ENCODE results near the gene PROCA1.

Gene PROCA1, protein sequence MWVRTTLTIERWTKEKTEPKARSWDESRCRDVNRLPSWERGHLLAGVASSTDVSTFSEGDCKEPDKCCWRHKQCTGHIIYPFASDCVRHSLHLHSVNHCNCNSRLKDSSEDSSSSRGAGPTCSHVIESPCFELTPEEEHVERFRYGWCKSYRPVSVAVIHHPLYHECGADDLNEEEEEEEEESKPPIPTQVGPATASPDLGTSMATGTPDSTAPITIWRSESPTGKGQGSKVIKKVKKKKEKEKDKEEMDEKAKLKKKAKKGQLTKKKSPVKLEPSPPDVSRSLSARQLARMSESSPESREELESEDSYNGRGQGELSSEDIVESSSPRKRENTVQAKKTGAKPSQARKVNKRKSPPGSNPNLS

DNA sequence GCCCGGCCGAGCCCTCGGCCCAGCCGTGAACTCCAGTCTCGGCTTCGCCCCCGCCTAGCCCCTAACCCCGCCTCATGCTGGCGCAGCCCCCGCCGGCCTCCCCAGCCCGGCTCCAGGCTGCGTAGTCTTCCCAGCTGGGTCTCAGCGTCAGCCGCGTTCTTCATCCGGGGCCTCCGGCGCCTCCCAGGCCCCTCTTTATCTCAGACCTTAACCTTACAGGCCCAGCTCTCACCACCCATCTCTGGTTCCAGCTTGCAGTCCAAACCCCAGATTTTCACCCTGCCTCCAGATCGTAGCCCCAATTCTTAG is at the start of gene PROCA1:
TSS of gene PROCA1 (minus strand) at position 166 of the 309 bp plus-strand sequence. CDS start 228 bp downstream, outside the sequence.
- peak within 1 kb of the TSS; percentile 91 for H3K4me2 ChIP-seq (ENCODE audit: low read length)
- peak within 1 kb of the TSS; percentile 65 for H3K27ac ChIP-seq (ENCODE audit: low read depth, low read length)
- peak within 1 kb of the TSS; percentile 92 for H3K4me3 ChIP-seq (ENCODE audit: low read length)
- H3K9me3 ChIP-seq (ENCODE audit: control insufficient read depth, insufficient read depth, low read length) = no peaks in the 10 kb centered on the region
- no peaks in the 10 kb centered on the region for H3K36me3 ChIP-seq (ENCODE audit: control insufficient read depth, low read length)
- H3K27me3 ChIP-seq (ENCODE audit: control insufficient read depth, low read length) = no peaks in the 10 kb centered on the region; the same call in 1 of the 2 replicates
- no peaks in the 10 kb centered on the region for H3K9me2 ChIP-seq (replicated peaks; ENCODE audit: control insufficient read depth, low read length)
- peaks cover 9% of the 10 kb centered on the region for H3K79me2 ChIP-seq (ENCODE audit: control insufficient read depth, low read length)
- H4K20me1 ChIP-seq (ENCODE audit: control insufficient read depth, insufficient read depth, low read depth, low read length) = no peaks in the 10 kb centered on the region
- TF ChIP-seq, protein P1, sequence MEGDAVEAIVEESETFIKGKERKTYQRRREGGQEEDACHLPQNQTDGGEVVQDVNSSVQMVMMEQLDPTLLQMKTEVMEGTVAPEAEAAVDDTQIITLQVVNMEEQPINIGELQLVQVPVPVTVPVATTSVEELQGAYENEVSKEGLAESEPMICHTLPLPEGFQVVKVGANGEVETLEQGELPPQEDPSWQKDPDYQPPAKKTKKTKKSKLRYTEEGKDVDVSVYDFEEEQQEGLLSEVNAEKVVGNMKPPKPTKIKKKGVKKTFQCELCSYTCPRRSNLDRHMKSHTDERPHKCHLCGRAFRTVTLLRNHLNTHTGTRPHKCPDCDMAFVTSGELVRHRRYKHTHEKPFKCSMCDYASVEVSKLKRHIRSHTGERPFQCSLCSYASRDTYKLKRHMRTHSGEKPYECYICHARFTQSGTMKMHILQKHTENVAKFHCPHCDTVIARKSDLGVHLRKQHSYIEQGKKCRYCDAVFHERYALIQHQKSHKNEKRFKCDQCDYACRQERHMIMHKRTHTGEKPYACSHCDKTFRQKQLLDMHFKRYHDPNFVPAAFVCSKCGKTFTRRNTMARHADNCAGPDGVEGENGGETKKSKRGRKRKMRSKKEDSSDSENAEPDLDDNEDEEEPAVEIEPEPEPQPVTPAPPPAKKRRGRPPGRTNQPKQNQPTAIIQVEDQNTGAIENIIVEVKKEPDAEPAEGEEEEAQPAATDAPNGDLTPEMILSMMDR (IDR thresholded peaks at IDR 0.05; ENCODE audit: low read depth, low read length, poor library complexity, severe bottlenecking) = no peak
- no peak for TF ChIP-seq EZH2phosphoT487 (IDR thresholded peaks at IDR 0.05; ENCODE audit: borderline replicate concordance, low read length)
- H3K4me1 ChIP-seq (ENCODE audit: control insufficient read depth, low read length) = peaks cover 26% of the 10 kb centered on the region
- H3F3A ChIP-seq (ENCODE audit: control insufficient read depth, insufficient read depth) = peaks cover 12% of the 10 kb centered on the region

DNA sequence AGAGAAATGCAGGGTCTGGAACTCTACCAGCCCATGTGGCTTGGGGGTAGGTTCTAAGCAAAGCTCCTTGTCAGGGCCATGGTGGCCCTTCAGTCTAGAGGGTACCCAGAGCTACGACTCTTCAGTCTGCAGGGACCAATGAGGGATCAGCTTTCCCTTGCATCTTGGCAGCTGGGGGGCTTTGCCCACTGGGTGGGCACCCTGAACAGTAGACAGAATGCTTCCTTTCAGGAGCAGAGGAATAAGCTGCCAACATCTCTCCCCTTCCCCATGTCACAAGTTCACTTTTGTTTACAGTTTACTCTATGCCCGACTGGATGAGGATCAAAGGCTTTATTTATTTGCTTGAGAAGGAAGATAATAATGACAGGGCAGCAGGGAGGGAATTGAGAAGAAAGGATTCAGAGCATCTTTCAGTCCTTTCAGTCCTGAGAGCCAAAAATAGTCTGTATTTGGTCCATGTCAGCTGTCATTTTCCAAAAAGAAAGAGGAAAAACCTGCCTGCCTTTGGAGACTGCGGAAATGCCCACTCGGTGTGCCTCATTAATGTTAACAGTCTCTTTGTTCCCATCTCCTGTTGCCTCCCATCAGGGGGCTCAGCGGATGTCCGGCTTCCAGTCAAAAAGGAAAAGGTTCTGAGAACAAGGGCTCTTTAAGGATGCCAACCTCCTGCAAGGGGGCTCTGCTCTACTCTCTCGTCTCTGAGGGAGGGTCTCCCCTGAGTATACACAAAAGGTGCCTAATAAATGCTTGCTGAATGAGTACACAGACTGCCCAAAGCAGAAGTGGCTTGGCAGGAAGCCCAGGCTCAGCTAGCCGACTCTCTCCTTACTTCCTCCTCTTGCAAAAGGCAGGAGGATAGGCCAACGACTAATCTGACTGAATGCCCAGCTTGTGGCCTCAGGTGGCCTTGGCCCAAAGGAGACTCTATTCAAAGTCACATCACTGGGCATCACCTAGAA is 49.2 kb upstream of the PROCA1 start:
- Histone ChIP-seq H3K27me3 (ENCODE audit: control insufficient read depth, low read length) (no peaks in the 10 kb centered on the region), H3K9me2 (replicated peaks; ENCODE audit: control insufficient read depth, low read length) (no peaks in the 10 kb centered on the region), H3K4me3 (ENCODE audit: low read length) (no peak overlapping the region), H3K4me1 (ENCODE audit: control insufficient read depth, low read length) (peaks cover 9% of the 10 kb centered on the region), H3K4me2 (ENCODE audit: low read length) (no peak overlapping the region), H3F3A (ENCODE audit: control insufficient read depth, insufficient read depth) (no peaks in the 10 kb centered on the region; the same call in 1 of the 2 replicates), H4K20me1 (ENCODE audit: control insufficient read depth, insufficient read depth, low read depth, low read length) (0 out of 2 replicates have a peak, but pooled peaks cover 2% of the 10 kb centered on the region), H3K79me2 (ENCODE audit: control insufficient read depth, low read length) (no peaks in the 10 kb centered on the region), H3K27ac (ENCODE audit: low read depth, low read length) (no peak overlapping the region), H3K9me3 (ENCODE audit: control insufficient read depth, insufficient read depth, low read length) (no peaks in the 10 kb centered on the region), H3K36me3 (ENCODE audit: control insufficient read depth, low read length) (peaks cover 34% of the 10 kb centered on the region)
- TF ChIP-seq, protein P1 (IDR thresholded peaks at IDR 0.05; ENCODE audit: low read depth, low read length, poor library complexity, severe bottlenecking) = no peak
- no peak for TF ChIP-seq EZH2phosphoT487 (IDR thresholded peaks at IDR 0.05; ENCODE audit: borderline replicate concordance, low read length)

DNA sequence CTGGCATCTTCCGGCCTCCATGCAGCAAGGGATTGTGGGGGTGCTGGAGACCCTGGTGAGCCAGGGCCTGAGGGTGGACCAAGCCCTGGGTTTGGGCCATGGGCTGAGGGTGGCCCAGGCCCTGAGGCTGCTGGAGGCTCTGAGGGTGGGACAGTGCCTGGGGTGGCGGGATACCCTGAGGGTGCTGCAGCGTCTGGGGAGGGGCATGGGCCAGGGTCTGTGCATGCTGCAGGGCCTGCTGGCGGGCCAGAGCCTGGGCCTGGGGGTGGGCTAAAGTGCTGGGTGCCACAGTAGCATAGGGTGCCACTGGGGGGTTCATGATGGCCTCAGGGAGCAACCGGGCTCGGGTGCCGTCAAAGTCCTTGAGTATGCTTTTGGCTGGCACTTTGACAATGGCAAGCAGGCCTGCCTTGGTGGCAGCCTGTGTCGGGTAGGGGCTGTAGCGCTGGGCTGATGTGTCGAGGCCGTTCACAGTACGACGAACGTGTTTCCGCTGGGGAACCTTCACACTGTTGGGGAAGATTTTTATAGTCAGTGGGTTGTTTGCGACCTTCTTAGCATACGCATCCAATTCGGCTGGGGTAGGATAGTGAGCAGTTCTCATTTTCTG is 47.7 kb upstream of the PROCA1 start:
- H3K27ac ChIP-seq (ENCODE audit: low read depth, low read length) = no peak overlapping the region
- no peaks in the 10 kb centered on the region; the same call in 1 of the 2 replicates for H3F3A ChIP-seq (ENCODE audit: control insufficient read depth, insufficient read depth)

More for the DNA sequence above, 47.7 kb upstream of the PROCA1 start:
- peaks cover 34% of the 10 kb centered on the region for H3K36me3 ChIP-seq (ENCODE audit: control insufficient read depth, low read length)
- H4K20me1 ChIP-seq (ENCODE audit: control insufficient read depth, insufficient read depth, low read depth, low read length) = 0 out of 2 replicates have a peak, but pooled peaks cover 2% of the 10 kb centered on the region
- H3K79me2 ChIP-seq (ENCODE audit: control insufficient read depth, low read length) = no peaks in the 10 kb centered on the region
- H3K4me3 ChIP-seq (ENCODE audit: low read length) = no peak overlapping the region
- H3K27me3 ChIP-seq (ENCODE audit: control insufficient read depth, low read length) = no peaks in the 10 kb centered on the region
- no peaks in the 10 kb centered on the region for H3K9me2 ChIP-seq (replicated peaks; ENCODE audit: control insufficient read depth, low read length)
- H3K9me3 ChIP-seq (ENCODE audit: control insufficient read depth, insufficient read depth, low read length) = no peaks in the 10 kb centered on the region
- TF ChIP-seq EZH2phosphoT487 (IDR thresholded peaks at IDR 0.05; ENCODE audit: borderline replicate concordance, low read length) = no peak
- TF ChIP-seq, protein P1 (IDR thresholded peaks at IDR 0.05; ENCODE audit: low read depth, low read length, poor library complexity, severe bottlenecking) = no peak
- H3K4me2 ChIP-seq (ENCODE audit: low read length) = no peak overlapping the region
- H3K4me1 ChIP-seq (ENCODE audit: control insufficient read depth, low read length) = peaks cover 9% of the 10 kb centered on the region
